Common myeloid progenitor, CD34-positive (primary cell): ENCODE results near the gene BCAS1.

Source experiments
- CTCF ChIA-PET: fragments of 350-600 bp; sonication (Branson Sonifier 250); formaldehyde crosslinking; loops from one replicate; lab custom pipeline; 2021; ENCODE audit warnings: antibody characterized with exemption; lab: Charles Lee
- POLR2A ChIA-PET: fragments of 350-600 bp; sonication (Branson Sonifier 250); formaldehyde crosslinking; loops from one replicate; lab custom pipeline; 2021; ENCODE audit warnings: antibody characterized with exemption; lab: Charles Lee
- DNase-seq, 3 donors: peaks; one replicate each; pipeline versions ENCODE4 v3.0.0 to v3.0.0-alpha.2; 2013
- H3K27ac ChIP-seq, 2 experiments: 1 replicate in 1 of 2; 2 replicates in 1 of 2; pipeline ENCODE4 v1.7.0; 2013; ENCODE audit warnings: inconsistent platforms in 2 of 2, low read length in 2 of 2, mild to moderate bottlenecking in 2 of 2, low read depth in 1 of 2, moderate library complexity in 1 of 2; ENCODE audit not compliant: severe bottlenecking in 2 of 2, insufficient read depth in 1 of 2, poor library complexity in 1 of 2
- H3K27me3 ChIP-seq, 5 experiments: replicated peaks in 2 of 5; 1 replicate in 3 of 5; 2 replicates in 2 of 5; pipeline versions ENCODE4 v1.6.1 to v1.7.0; 2013; ENCODE audit warnings: low read length in 4 of 5, mild to moderate bottlenecking in 2 of 5, moderate library complexity in 2 of 5, inconsistent platforms in 1 of 5; ENCODE audit not compliant: insufficient read depth in 5 of 5, control insufficient read depth in 4 of 5
- H3K36me3 ChIP-seq, 4 experiments: 1 replicate in 2 of 4; 2 replicates in 2 of 4; pipeline versions ENCODE4 v1.6.1 to v1.7.0; 2013; ENCODE audit warnings: low read length in 3 of 4, control low read depth in 1 of 4, mild to moderate bottlenecking in 1 of 4; ENCODE audit not compliant: control insufficient read depth in 4 of 4, insufficient read depth in 4 of 4
- H3K4me1 ChIP-seq, 4 experiments: 1 replicate in 3 of 4; 2 replicates in 1 of 4; pipeline versions ENCODE4 v1.6.1 to v1.7.1; 2013; ENCODE audit warnings: low read length in 3 of 4, mild to moderate bottlenecking in 3 of 4, control low read depth in 1 of 4, inconsistent platforms in 1 of 4, moderate library complexity in 1 of 4; ENCODE audit not compliant: control insufficient read depth in 4 of 4, insufficient read depth in 4 of 4; ENCODE audit errors: control extremely low read depth in 1 of 4
- H3K4me3 ChIP-seq, 7 experiments: 1 replicate in 4 of 7; 2 replicates in 3 of 7; pipeline versions ENCODE4 v1.5.1 to v1.7.0; 2013; ENCODE audit warnings: mild to moderate bottlenecking in 7 of 7, low read length in 6 of 7, moderate library complexity in 6 of 7, inconsistent platforms in 2 of 7, low read depth in 2 of 7, control low read depth in 1 of 7; ENCODE audit not compliant: insufficient read depth in 4 of 7, control insufficient read depth in 1 of 7; ENCODE audit errors: extremely low read depth in 1 of 7
- H3K9me3 ChIP-seq, 5 experiments: 1 replicate in 4 of 5; 2 replicates in 1 of 5; pipeline versions ENCODE4 v1.6.1 to v1.7.1; 2013; ENCODE audit warnings: low read length in 4 of 5, mild to moderate bottlenecking in 2 of 5, inconsistent platforms in 1 of 5, low read depth in 1 of 5, moderate library complexity in 1 of 5; ENCODE audit not compliant: control insufficient read depth in 4 of 5, insufficient read depth in 2 of 5; ENCODE audit errors: control extremely low read depth in 1 of 5
- WGBS: methylation state at CpG from one replicate; pipeline ENCODE4 v1.1.5; 2013; ENCODE audit not compliant: insufficient coverage; 5-methylcytosine and 5-hydroxymethylcytosine counted together

The BCAS1 gene

GRCh38 chr20:53923566-53924369 is 146.6 kb downstream of the BCAS1 start:
- Histone ChIP-seq H3K4me1 (peaks cover 13 to 46% (median 21%) of the 10 kb centered on the region in 4 experiments), H3K27ac (no peak overlapping the region), H3K36me3 (no peaks in the 10 kb centered on the region), H3K4me3 (no peak overlapping the region), H3K27me3 (no peaks in the 10 kb centered on the region), H3K9me3 (no peaks in the 10 kb centered on the region)
- 93% methylated on average over 5 of the region's 7 CpGs for WGBS
- no peak for DNase-seq
- CTCF ChIA-PET, result interaction anchor here (0.6 to 1.7 kb wide), 5 partner anchors 15 to 376 kb away, joined by 3 to 7 read pairs (median 3); no protein-coding TSS in a partner anchor
- POLR2A ChIA-PET, result no interaction called here

GRCh38 chr20:53922901-53923314 is 147.5 kb downstream of the BCAS1 start:
- peak in 2 of 3 donors; percentile 58 to 70 for DNase-seq
- ChIA-PET CTCF (interaction anchor here (0.6 to 1.0 kb wide), 2 partner anchors 17 to 169 kb away, joined by 3 to 4 read pairs; no protein-coding TSS in a partner anchor), POLR2A (interaction anchor here (0.6 kb wide), 1 partner anchor 229 kb away, joined by 5 read pairs; no protein-coding TSS in a partner anchor)
- 20% methylated on average over 1 of the region's 4 CpGs for WGBS
- Histone ChIP-seq H3K27ac (no peak overlapping the region), H3K4me3 (peak overlapping the region in 1 of 7 experiments; percentile 20), H3K27me3 (no peaks in the 10 kb centered on the region), H3K36me3 (no peaks in the 10 kb centered on the region), H3K4me1 (peaks cover 13 to 48% (median 21%) of the 10 kb centered on the region in 4 experiments), H3K9me3 (no peaks in the 10 kb centered on the region)

GRCh38 chr20:53921443-53921973 is 148.9 kb downstream of the BCAS1 start:
- POLR2A ChIA-PET, result no interaction called here
- H3K27me3 ChIP-seq, result no peaks in the 10 kb centered on the region
- H3K4me3 ChIP-seq, result no peak overlapping the region
- H3K27ac ChIP-seq, result no peak overlapping the region
- no peaks in the 10 kb centered on the region for H3K9me3 ChIP-seq
- WGBS, result 94% methylated on average over 12 of the region's 12 CpGs
- H3K36me3 ChIP-seq, result no peaks in the 10 kb centered on the region
- no peak for DNase-seq
- CTCF ChIA-PET, result interaction anchor here (1.1 to 1.3 kb wide), 3 partner anchors 12 to 329 kb away, joined by 3 to 9 read pairs (median 4); no protein-coding TSS in a partner anchor
- H3K4me1 ChIP-seq, result peaks cover 20 to 54% (median 28%) of the 10 kb centered on the region in 4 experiments

GRCh38 chr20:53920647-53921245 is 149.6 kb downstream of the BCAS1 start:
- Histone ChIP-seq H3K27ac (no peak overlapping the region), H3K36me3 (no peaks in the 10 kb centered on the region), H3K9me3 (no peaks in the 10 kb centered on the region), H3K4me3 (no peak overlapping the region), H3K4me1 (peaks cover 16 to 53% (median 25%) of the 10 kb centered on the region in 4 experiments), H3K27me3 (no peaks in the 10 kb centered on the region)
- WGBS, result 96% methylated on average over 8 of the region's 12 CpGs
- POLR2A ChIA-PET, result no interaction called here
- CTCF ChIA-PET, result interaction anchor here (1.3 kb wide), 1 partner anchor 278 kb away, joined by 9 read pairs; no protein-coding TSS in a partner anchor
- DNase-seq, result no peak

- Histone ChIP-seq H3K4me3 (no peak overlapping the region), H3K36me3 (no peaks in the 10 kb centered on the region), H3K27me3 (no peaks in the 10 kb centered on the region), H3K27ac (no peak overlapping the region), H3K9me3 (no peaks in the 10 kb centered on the region), H3K4me1 (peaks cover 17 to 55% (median 30%) of the 10 kb centered on the region in 4 experiments)
- no peak for DNase-seq
- ChIA-PET CTCF (interaction anchor here (6.3 kb wide), 1 partner anchor 13 kb away, joined by 166 read pairs; no protein-coding TSS in a partner anchor), POLR2A (no interaction called here)
- 94% methylated on average over 8 of the region's 10 CpGs for WGBS
Observed at GRCh38 chr20:53919886-53920285, 150.5 kb downstream of the BCAS1 start.

GRCh38 chr20:53918949-53919361 is 151.4 kb downstream of the BCAS1 start:
- Histone ChIP-seq H3K36me3 (no peaks in the 10 kb centered on the region), H3K9me3 (no peaks in the 10 kb centered on the region), H3K4me3 (no peak overlapping the region), H3K27ac (no peak overlapping the region), H3K4me1 (peaks cover 23 to 62% (median 37%) of the 10 kb centered on the region in 4 experiments), H3K27me3 (no peaks in the 10 kb centered on the region)
- 88% methylated on average over 8 of the region's 11 CpGs for WGBS
- CTCF ChIA-PET, result interaction anchor here (1.7 to 6.3 kb wide), 2 partner anchors 14 to 340 kb away, joined by 11 to 166 read pairs; no protein-coding TSS in a partner anchor
- DNase-seq, result peak in 2 of 3 donors; percentile 35 to 51
- POLR2A ChIA-PET, result interaction anchor here (0.7 kb wide), 1 partner anchor 325 kb away, joined by 3 read pairs; the partner anchor contains the start of gene ZNF217
